H1 (cell line): Measurements from ENCODE around the gene DEFB125. TPM values are rescaled to one million over a fixed set of nuclear protein-coding genes. Genes with fewer than 3 reads are reported as not detected.

Experiments used
- CTCF ChIA-PET: fragments of 300-600 bp; sonication (Branson Sonifier 250); formaldehyde crosslinking; loops from one replicate; lab custom pipeline; 2021; ENCODE audit not compliant: partially characterized antibody; lab: Charles Lee
- POLR2A ChIA-PET: fragments of 300-600 bp; sonication (Branson Sonifier 250); formaldehyde crosslinking; loops from one replicate; lab custom pipeline; 2021; ENCODE audit warnings: inconsistent platforms; ENCODE audit not compliant: partially characterized antibody; lab: Charles Lee
- DNase-seq, 2 experiments: peaks; one replicate each; pipeline versions ENCODE4 v3.0.0 to v3.0.0-alpha.2; 2010 to 2022; ENCODE audit warnings: low spot score in 2 of 2, low read depth in 1 of 2, mixed read lengths in 1 of 2
- FAIRE-seq: peaks from 2 replicates; lab custom pipeline; 2011; peaks lifted over from hg19 to GRCh38; lab: Jason Lieb, UNC
- H2AFZ ChIP-seq: 2 replicates; pipeline ENCODE4 v1.8.1; 2012; ENCODE audit warnings: low read length, inconsistent platforms
- H2AK5ac ChIP-seq: 2 replicates; pipeline ENCODE4 v1.6.1; 2013; ENCODE audit warnings: low read depth, low read length
- H2BK120ac ChIP-seq: replicated peaks from 2 replicates; pipeline ENCODE3; 2013; ENCODE audit warnings: low read depth, low read length, inconsistent platforms
- H2BK12ac ChIP-seq: 2 replicates; pipeline ENCODE4 v1.6.1; 2013; ENCODE audit warnings: low read depth, low read length
- H2BK15ac ChIP-seq: 2 replicates; pipeline ENCODE4 v1.6.1; 2013; ENCODE audit warnings: low read length
- H2BK20ac ChIP-seq: 2 replicates; pipeline ENCODE4 v1.6.1; 2013; ENCODE audit warnings: low read length
- H2BK5ac ChIP-seq: 2 replicates; pipeline ENCODE4 v1.6.1; 2013; ENCODE audit warnings: low read depth, low read length
- H3K14ac ChIP-seq: 2 replicates; pipeline ENCODE4 v1.6.1; 2013; ENCODE audit warnings: inconsistent platforms; ENCODE audit not compliant: insufficient read length
- H3K18ac ChIP-seq: 2 replicates; pipeline ENCODE4 v1.6.1; 2013; ENCODE audit warnings: low read length; ENCODE audit errors: extremely low read depth
- H3K23ac ChIP-seq: 2 replicates; pipeline ENCODE4 v1.6.1; 2013; ENCODE audit warnings: inconsistent platforms; ENCODE audit not compliant: insufficient read length
- H3K23me2 ChIP-seq: 2 replicates; pipeline ENCODE4 v1.6.1; 2013; ENCODE audit warnings: low read depth, low read length
- H3K27ac ChIP-seq: 2 replicates; pipeline ENCODE4 v1.6.1; 2011; ENCODE audit warnings: low read depth, low read length, inconsistent platforms
- H3K27me3 ChIP-seq, 4 experiments: replicated peaks in 1 of 4; 1 replicate in 1 of 4; 2 replicates in 3 of 4; pipeline versions ENCODE4 v1.6.1 to v1.8.1; 2011 to 2013; ENCODE audit warnings: low read length in 3 of 4, mild to moderate bottlenecking in 3 of 4, inconsistent platforms in 2 of 4, mixed read lengths in 2 of 4, moderate library complexity in 1 of 4; ENCODE audit not compliant: control insufficient read depth in 3 of 4, insufficient read depth in 3 of 4; ENCODE audit errors: extremely low read depth in 1 of 4
- H3K36me3 ChIP-seq, 4 experiments: 2 replicates each; pipeline versions ENCODE4 v1.6.1 to v1.8.1; 2011 to 2013; ENCODE audit warnings: mild to moderate bottlenecking in 4 of 4, low read length in 3 of 4, moderate library complexity in 2 of 4, control low read depth in 1 of 4, inconsistent platforms in 1 of 4; ENCODE audit not compliant: insufficient read depth in 4 of 4, control insufficient read depth in 2 of 4
- H3K4ac ChIP-seq: replicated peaks from 2 replicates; pipeline ENCODE3; 2013; ENCODE audit warnings: low read length, low read depth, mixed read lengths, inconsistent platforms; ENCODE audit not compliant: insufficient read length
- H3K4me1 ChIP-seq, 4 experiments: replicated peaks in 1 of 4; 1 replicate in 1 of 4; 2 replicates in 3 of 4; pipeline versions ENCODE4 v1.6.1 to v1.8.1; 2011 to 2013; ENCODE audit warnings: low read length in 3 of 4, inconsistent platforms in 2 of 4, mixed read lengths in 1 of 4; ENCODE audit not compliant: insufficient read depth in 4 of 4, control insufficient read depth in 3 of 4
- H3K4me2 ChIP-seq, 2 experiments: 2 replicates each; pipeline versions ENCODE4 v1.6.1 to v1.8.1; 2011 to 2013; ENCODE audit warnings: low read depth in 2 of 2, low read length in 2 of 2, control low read depth in 1 of 2, inconsistent platforms in 1 of 2, mild to moderate bottlenecking in 1 of 2; ENCODE audit not compliant: insufficient read depth in 1 of 2
- H3K4me3 ChIP-seq, 4 experiments: fragments of 200-600, 300-600 bp in 1 of 4; sonication (generic), shearing (Covaris generic), sonication (Bioruptor Twin) in 1 of 4; 2 replicates each; pipeline versions ENCODE4 v1.5.1 to v1.8.1; 2011 to 2016; ENCODE audit warnings: low read length in 4 of 4, low read depth in 3 of 4, control low read depth in 2 of 4, inconsistent platforms in 2 of 4, mild to moderate bottlenecking in 2 of 4, mixed read lengths in 1 of 4, moderate library complexity in 1 of 4; ENCODE audit not compliant: insufficient read depth in 2 of 4; ENCODE audit errors: extremely low read depth in 1 of 4
- H3K56ac ChIP-seq: replicated peaks from 2 replicates; pipeline ENCODE3; 2013; ENCODE audit warnings: low read depth, mild to moderate bottlenecking, mixed read lengths, low read length, inconsistent platforms; ENCODE audit not compliant: insufficient read length
- H3K79me1 ChIP-seq: 2 replicates; pipeline ENCODE4 v1.6.1; 2013; ENCODE audit warnings: low read depth, low read length, control low read depth
- H3K79me2 ChIP-seq, 2 experiments: 2 replicates each; pipeline versions ENCODE4 v1.6.1 to v1.8.1; 2012 to 2013; ENCODE audit warnings: low read length in 2 of 2, mild to moderate bottlenecking in 2 of 2, inconsistent platforms in 1 of 2; ENCODE audit not compliant: insufficient read depth in 2 of 2, control insufficient read depth in 1 of 2
- H3K9ac ChIP-seq, 4 experiments: replicated peaks in 1 of 4; 1 replicate in 1 of 4; 2 replicates in 3 of 4; pipeline versions ENCODE4 v1.6.1 to v1.8.1; 2011 to 2013; ENCODE audit warnings: low read depth in 3 of 4, low read length in 3 of 4, control low read depth in 2 of 4, mild to moderate bottlenecking in 2 of 4, moderate library complexity in 2 of 4, inconsistent platforms in 1 of 4; ENCODE audit errors: extremely low read depth in 1 of 4
- H3K9me3 ChIP-seq, 2 experiments: 2 replicates each; pipeline versions ENCODE4 v1.6.1 to v1.8.1; 2012 to 2013; ENCODE audit warnings: mild to moderate bottlenecking in 2 of 2, moderate library complexity in 2 of 2, control low read depth in 1 of 2, inconsistent platforms in 1 of 2, low read depth in 1 of 2, low read length in 1 of 2, mixed read lengths in 1 of 2; ENCODE audit not compliant: insufficient read depth in 2 of 2
- H4K20me1 ChIP-seq, 2 experiments: replicated peaks in 1 of 2; 2 replicates each; pipeline versions ENCODE3 to v1.8.1; 2011 to 2013; ENCODE audit warnings: inconsistent platforms in 2 of 2, low read length in 2 of 2, mild to moderate bottlenecking in 1 of 2; ENCODE audit not compliant: insufficient read depth in 2 of 2, control insufficient read depth in 1 of 2
- H4K5ac ChIP-seq: 2 replicates; pipeline ENCODE4 v1.6.1; 2013; ENCODE audit warnings: low read length, low read depth, mixed read lengths, inconsistent platforms; ENCODE audit not compliant: insufficient read length
- H4K8ac ChIP-seq: 2 replicates; pipeline ENCODE4 v1.8.0; 2013; ENCODE audit warnings: mild to moderate bottlenecking, moderate library complexity, low read length, inconsistent platforms; ENCODE audit not compliant: insufficient read depth; ENCODE audit errors: extremely low read depth
- H4K91ac ChIP-seq: replicated peaks from 2 replicates; pipeline ENCODE3; 2013; ENCODE audit warnings: low read length, mixed read lengths, inconsistent platforms; ENCODE audit not compliant: insufficient read length
- BACH1 ChIP-seq: IDR thresholded peaks from 2 replicates; pipeline ENCODE4 v1.6.1; 2012; ENCODE audit warnings: low read length, improper control_type of control experiment
- CHD2 ChIP-seq: IDR thresholded peaks from 2 replicates; pipeline ENCODE4 v1.6.1; 2012; ENCODE audit warnings: low read length, improper control_type of control experiment
- CREB1 ChIP-seq: IDR thresholded peaks from 2 replicates; pipeline ENCODE4 v1.6.1; 2012; ENCODE audit warnings: inconsistent platforms
- CTBP2 ChIP-seq: IDR thresholded peaks from 2 replicates; pipeline ENCODE4 v1.7.0; 2011; ENCODE audit warnings: borderline replicate concordance, mild to moderate bottlenecking, moderate library complexity, mixed read lengths, low read length; ENCODE audit not compliant: insufficient read depth, insufficient read length
- EGR1 ChIP-seq: IDR thresholded peaks from 2 replicates; pipeline ENCODE4 v1.6.1; 2011; ENCODE audit warnings: low read depth, low read length, borderline replicate concordance
- HDAC2 ChIP-seq, 2 experiments: fragments of 300-600 bp in 1 of 2; sonication (generic) in 1 of 2; IDR thresholded peaks; 2 replicates each; pipeline ENCODE4 v1.6.1; 2011 to 2012; ENCODE audit warnings: low read depth in 2 of 2, low read length in 2 of 2, mild to moderate bottlenecking in 2 of 2, moderate library complexity in 2 of 2, borderline replicate concordance in 1 of 2, inconsistent platforms in 1 of 2
- JUND ChIP-seq: IDR thresholded peaks from 2 replicates; pipeline ENCODE4 v1.6.1; 2011; ENCODE audit warnings: mild to moderate bottlenecking, improper control_type of control experiment, low read length
- NANOG ChIP-seq: IDR thresholded peaks from 2 replicates; pipeline ENCODE4 v1.6.1; 2011; ENCODE audit warnings: low read length, low read depth, mild to moderate bottlenecking, inconsistent platforms; ENCODE audit not compliant: insufficient read depth, poor library complexity, severe bottlenecking
- RFX5 ChIP-seq: IDR thresholded peaks from 2 replicates; pipeline ENCODE4 v1.6.1; 2011; ENCODE audit warnings: low read depth, low read length, improper control_type of control experiment, borderline replicate concordance
- SAP30 ChIP-seq: fragments of 300-600 bp; sonication (generic); IDR thresholded peaks from 2 replicates; pipeline ENCODE4 v1.7.1; 2012; ENCODE audit warnings: low read length, moderate library complexity, mild to moderate bottlenecking, inconsistent platforms; ENCODE audit not compliant: insufficient read depth, insufficient replicate concordance
- SIN3A ChIP-seq, 2 experiments: IDR thresholded peaks in 1 of 2; conservative IDR thresholded peaks in 1 of 2; 2 replicates each; pipeline ENCODE4 v1.6.1; 2011 to 2012; ENCODE audit warnings: low read length in 2 of 2, improper control_type of control experiment in 1 of 2, low read depth in 1 of 2, mild to moderate bottlenecking in 1 of 2
- SIRT6 ChIP-seq: IDR thresholded peaks from one replicate; pipeline ENCODE4 v1.7.1; 2012; ENCODE audit warnings: low read length, inconsistent platforms
- SP2 ChIP-seq: IDR thresholded peaks from 2 replicates; pipeline ENCODE4 v1.6.1; 2012; ENCODE audit warnings: mild to moderate bottlenecking, low read length, inconsistent platforms
- SP4 ChIP-seq: IDR thresholded peaks from 2 replicates; pipeline ENCODE4 v1.6.1; 2012; ENCODE audit warnings: low read length, inconsistent platforms
- SRF ChIP-seq: IDR thresholded peaks from 2 replicates; pipeline ENCODE4 v1.6.1; 2011; ENCODE audit warnings: mild to moderate bottlenecking, low read depth, low read length, moderate library complexity
- TAF1 ChIP-seq: IDR thresholded peaks from 2 replicates; pipeline ENCODE4 v1.6.1; 2011; ENCODE audit warnings: mild to moderate bottlenecking, low read depth, low read length
- TAF7 ChIP-seq: optimal IDR thresholded peaks from 2 replicates; pipeline ENCODE3; 2011; ENCODE audit warnings: low read depth, mild to moderate bottlenecking, inconsistent platforms, low read length, moderate library complexity, borderline replicate concordance
- polyA plus RNA-seq, 7 experiments: library from polyadenylated mRNA; depleted of rRNA in 3 of 7; stranded (reverse) in 5 of 7; unstranded in 2 of 7; fragments of >200 nt in 5 of 7; fragments of 200-250 nt in 2 of 7; gene quantifications; 1 replicate in 5 of 7; 2 replicates in 1 of 7; 4 replicates in 1 of 7; pipeline versions ENCODE4 v1.2.1 to v1.2.3, GENCODE V29; 2011 to 2013; ENCODE audit warnings: missing spikeins in 2 of 7, mixed read lengths in 2 of 7
- total RNA-seq: library from RNA; stranded (reverse); fragmentation: NEBNext Ultra II Directional; extraction: Animal tissue kit (Norgen Biotek cat#: 25700); gene quantifications from 2 replicates; pipeline ENCODE4 v1.2.1, GENCODE V29; 2021

DEFB125 gene
- total and polyA plus RNA-seq, 2 of the 8 experiments (the other 6 are each of a cell fraction or from before 2014, with no cell fraction given) = not detected

GRCh38 chr20:112396-112795 is 24.9 kb downstream of the DEFB125 start:
- no peak overlapping the region for H4K91ac ChIP-seq
- no peaks in the 10 kb centered on the region for H3K4me1 ChIP-seq
- H3K18ac ChIP-seq = no peak overlapping the region
- no peak overlapping the region for H3K4me2 ChIP-seq
- H3K56ac ChIP-seq = no peak overlapping the region
- no peaks in the 10 kb centered on the region for H4K20me1 ChIP-seq
- H3K14ac ChIP-seq = no peak overlapping the region
- H3K9me3 ChIP-seq = peaks cover 50 to 51% of the 10 kb centered on the region in 2 experiments
- H2BK20ac ChIP-seq = no peak overlapping the region
- H2AK5ac ChIP-seq = no peak overlapping the region
- no peak overlapping the region for H3K27ac ChIP-seq
- no peaks in the 10 kb centered on the region for H3K79me2 ChIP-seq
- H3K36me3 ChIP-seq = no peaks in the 10 kb centered on the region
- H3K23ac ChIP-seq = no peak overlapping the region
- no peak overlapping the region for H4K8ac ChIP-seq
- H3K4me3 ChIP-seq = no peak overlapping the region
- ChIA-PET CTCF (no interaction called here), POLR2A (no interaction called here)
- H3K79me1 ChIP-seq = no peaks in the 10 kb centered on the region
- no peak overlapping the region for H2AFZ ChIP-seq
- FAIRE-seq = no peak
- no peak overlapping the region for H4K5ac ChIP-seq
- H2BK5ac ChIP-seq = no peak overlapping the region
- no peaks in the 10 kb centered on the region for H3K23me2 ChIP-seq
- H3K9ac ChIP-seq = no peak overlapping the region
- no peak overlapping the region for H2BK12ac ChIP-seq
- no peak overlapping the region for H2BK15ac ChIP-seq
- H3K4ac ChIP-seq = no peak overlapping the region
- no peak for DNase-seq
- no peak overlapping the region for H2BK120ac ChIP-seq
- no peaks in the 10 kb centered on the region for H3K27me3 ChIP-seq
- no peak for TF ChIP-seq SP4
- TF ChIP-seq NANOG = no peak
- TF ChIP-seq TAF7 = no peak
- TF ChIP-seq CHD2 = no peak
- TF ChIP-seq SIN3A (conservative IDR thresholded peaks at IDR 0.05 in 1 of 2, IDR thresholded peaks at IDR 0.05 in 1 of 2; ENCODE audit: low read depth in 1 of 2, low read length in 2 of 2) = no peak
- TF ChIP-seq TAF1 = no peak
- no peak for TF ChIP-seq JUND
- TF ChIP-seq CTBP2 = no peak
- TF ChIP-seq RFX5 = no peak
- no peak for TF ChIP-seq BACH1
- no peak for TF ChIP-seq SAP30
- no peak for TF ChIP-seq SRF
- TF ChIP-seq HDAC2 (IDR thresholded peaks at IDR 0.05; ENCODE audit: borderline replicate concordance in 1 of 2, low read depth in 2 of 2, low read length in 2 of 2) = no peak
- TF ChIP-seq SP2 = no peak
- TF ChIP-seq SIRT6 = no peak
- TF ChIP-seq CREB1 = no peak
- no peak for TF ChIP-seq EGR1
